GM21786 (cell line): Measurements from ENCODE around the gene HSP90AA1.
"Not testable (repeated sequence)": the region's sequence is repeated elsewhere in the genome, so short reads cannot be mapped to it uniquely, and the experiment has no call there.

Source experiments
- ATAC-seq: cut with Tn5 transposase; IDR thresholded peaks from one replicate; pipeline ENCODE4 v1.9.1; 2021; ENCODE audit not compliant: unreplicated experiment

The HSP90AA1 gene

GRCh38 chr14:102086972-102087761 lies at the start of gene HSP90AA1:
TSS of gene HSP90AA1 (minus strand) at chr14:102087044. CDS start at chr14:102086378, 666 bp downstream.
- peak; percentile 65 for ATAC-seq

- not testable (repeated sequence) for ATAC-seq
These were observed 48.6 kb upstream of the HSP90AA1 start for GRCh38 chr14:102135456-102135855.

DNA sequence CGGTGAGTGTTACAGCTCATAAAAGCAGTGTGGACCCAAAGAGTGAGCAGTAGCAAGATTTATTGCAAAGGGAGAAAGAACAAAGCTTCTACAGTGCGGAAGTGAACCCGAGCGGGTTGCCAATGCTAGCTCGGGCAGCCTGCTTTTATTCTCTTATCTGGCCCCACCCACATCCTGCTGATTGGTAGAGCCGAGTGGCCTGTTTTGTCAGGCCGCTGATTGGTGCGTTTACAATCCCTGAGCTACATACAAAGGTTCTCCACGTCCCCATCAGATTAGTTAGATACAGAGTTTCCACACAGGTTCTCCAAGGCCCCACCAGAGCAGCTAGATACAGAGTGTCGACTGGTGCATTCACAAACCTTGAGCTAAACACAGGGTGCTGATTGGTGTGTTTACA lies 47.9 kb upstream of the HSP90AA1 start:
- ATAC-seq, result not testable (repeated sequence)

GRCh38 chr14:102134021-102134420 lies 47.2 kb upstream of the HSP90AA1 start:
- ATAC-seq, result not testable (repeated sequence)

GRCh38 chr14:102131741-102132140 lies 44.9 kb upstream of the HSP90AA1 start:
- ATAC-seq, result no peak

GRCh38 chr14:102126807-102127455 lies 40.1 kb upstream of the HSP90AA1 start:
- ATAC-seq, result no peak

DNA sequence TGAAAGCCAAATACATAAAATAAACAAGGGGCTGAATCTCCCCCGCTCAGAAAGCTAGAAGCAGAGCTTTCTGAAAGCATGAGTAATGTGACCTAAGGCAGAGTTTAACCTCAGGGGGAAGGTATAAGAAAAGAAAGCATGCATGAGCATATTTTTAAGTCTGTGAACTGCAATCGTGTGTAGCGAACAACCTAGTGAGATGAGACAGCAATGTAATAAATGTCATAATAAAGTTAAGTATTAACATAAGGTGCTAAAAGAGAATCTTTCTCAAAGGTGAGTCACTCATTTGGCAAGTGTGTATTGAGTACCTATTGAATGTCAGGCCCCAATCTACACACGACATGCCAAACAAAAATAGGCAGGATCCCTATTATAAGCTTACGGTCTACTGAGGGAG lies 38.7 kb upstream of the HSP90AA1 start:
- ATAC-seq, result no peak

DNA sequence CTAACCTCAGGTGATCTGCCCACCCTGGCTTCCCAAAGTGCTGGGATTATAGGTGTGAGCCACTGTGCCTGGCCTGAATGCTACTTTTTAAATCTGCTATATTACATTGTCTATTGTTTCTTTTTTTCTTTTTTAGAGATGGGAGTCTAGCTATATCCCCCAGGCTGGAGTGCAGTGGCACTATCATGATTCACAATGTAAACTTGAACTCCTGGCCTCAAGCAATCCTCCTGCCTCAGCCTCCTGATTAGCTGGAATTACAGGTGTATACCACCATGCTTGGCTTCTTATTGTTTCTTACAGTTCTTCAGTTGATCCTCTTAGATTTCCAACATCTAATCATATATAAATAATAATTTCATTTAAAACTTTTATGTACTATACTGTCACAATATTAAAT lies 37.6 kb upstream of the HSP90AA1 start:
- ATAC-seq, result no peak

- no peak for ATAC-seq
These were observed 34.7 kb upstream of the HSP90AA1 start for GRCh38 chr14:102121567-102121966.

- no peak for ATAC-seq
These were observed 34.0 kb upstream of the HSP90AA1 start for GRCh38 chr14:102120888-102121287.

DNA sequence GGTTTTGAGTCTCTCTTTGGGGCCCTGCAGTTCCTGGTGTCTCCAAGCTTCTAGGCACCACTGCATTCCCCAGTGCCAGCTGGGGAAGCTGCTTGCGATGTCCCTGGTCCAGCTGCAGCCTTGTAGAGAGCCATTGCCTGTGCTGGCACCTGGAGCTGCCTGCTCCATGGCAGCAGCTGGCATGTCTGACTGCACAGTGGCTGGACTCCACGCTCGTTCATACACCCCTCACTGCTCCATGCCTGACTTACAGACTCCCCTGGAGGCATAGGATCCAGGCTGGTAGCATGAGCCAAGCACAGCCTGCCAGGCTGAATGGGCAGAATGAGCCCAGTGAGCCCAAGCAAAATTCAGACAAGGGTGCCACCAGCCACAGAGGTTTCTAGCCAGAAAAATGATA lies 31.0 kb upstream of the HSP90AA1 start:
- ATAC-seq, result no peak

- no peak for ATAC-seq
These were observed 29.7 kb upstream of the HSP90AA1 start for GRCh38 chr14:102116361-102117180.

DNA sequence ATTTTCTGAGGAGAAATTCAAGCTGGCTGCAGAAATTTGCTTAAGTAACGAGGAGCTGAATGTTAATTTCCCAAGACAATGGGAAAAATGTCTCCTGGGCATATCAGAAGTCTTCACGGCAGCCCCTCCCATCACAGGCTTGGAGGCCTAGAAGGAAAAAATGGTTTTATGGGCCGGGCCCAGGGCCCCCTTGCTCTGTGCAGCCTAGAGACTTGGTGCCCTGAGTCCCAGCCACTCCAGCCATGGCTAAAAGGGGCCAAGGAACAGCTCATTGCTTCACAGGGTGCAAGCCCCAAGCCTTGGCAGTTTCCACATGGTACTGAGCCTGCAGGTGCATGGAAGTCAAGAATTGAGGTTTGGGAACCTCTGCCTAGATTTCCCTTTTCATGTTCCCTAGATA lies 24.3 kb upstream of the HSP90AA1 start:
- no peak for ATAC-seq

DNA sequence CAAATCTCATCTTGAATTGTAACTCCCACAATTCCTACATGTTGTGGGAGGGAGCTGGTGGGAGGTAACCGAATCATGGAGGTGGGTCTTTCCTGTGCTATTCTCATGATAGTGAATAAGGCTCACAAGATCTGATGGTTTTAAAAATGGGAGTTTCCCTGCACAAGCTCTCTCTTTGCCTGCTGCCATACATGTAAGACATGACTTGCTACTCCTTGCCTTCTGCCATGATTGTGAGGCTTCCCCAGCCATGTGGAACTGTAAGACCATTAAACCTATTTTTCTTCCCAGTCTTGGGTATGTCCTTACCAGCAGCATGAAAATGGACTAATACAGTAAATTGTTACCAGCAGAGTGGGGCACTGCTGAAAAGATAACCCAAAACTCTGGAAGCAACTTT lies 22.5 kb upstream of the HSP90AA1 start:
- not testable (repeated sequence) for ATAC-seq

GRCh38 chr14:102105369-102105768 lies 18.5 kb upstream of the HSP90AA1 start:
- ATAC-seq, result no peak

GRCh38 chr14:102103062-102103695 lies 16.3 kb upstream of the HSP90AA1 start:
- ATAC-seq, result peak; percentile 56

DNA sequence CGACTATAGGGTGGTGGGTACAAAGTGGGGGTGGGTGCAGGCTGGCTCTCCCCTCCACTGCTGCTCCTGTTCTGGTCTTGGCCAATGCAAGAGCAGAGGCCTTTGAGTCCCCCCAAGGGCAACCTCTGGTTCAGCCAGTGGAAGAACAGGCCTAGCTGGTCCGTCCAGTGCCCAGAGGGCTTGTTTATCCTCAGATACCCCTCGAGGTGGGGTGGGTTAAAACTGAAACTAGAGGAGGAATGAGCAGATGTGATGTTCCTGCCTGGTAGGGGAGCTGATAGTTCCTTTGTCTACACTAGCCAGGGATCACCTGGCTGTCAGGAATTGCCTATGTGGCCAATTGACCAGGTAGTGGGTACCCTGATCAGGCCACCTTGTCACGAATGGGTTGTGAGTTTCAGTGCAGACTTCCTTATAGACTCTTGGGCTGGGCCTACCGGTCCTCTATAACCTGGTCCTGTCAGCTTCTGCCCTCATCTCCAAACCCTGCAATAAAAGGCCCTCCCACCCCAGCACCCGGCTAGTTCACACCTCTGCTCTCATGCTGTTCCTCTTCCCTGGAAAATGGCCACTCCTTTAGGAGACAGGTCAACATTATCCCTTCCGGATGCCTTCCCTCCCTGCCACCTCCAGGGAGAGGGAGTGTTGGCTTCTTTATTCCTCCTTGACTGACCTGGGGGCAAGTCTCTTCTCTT lies 10.7 kb upstream of the HSP90AA1 start:
- no peak for ATAC-seq

- ATAC-seq, result no peak
These were observed 9.8 kb upstream of the HSP90AA1 start for GRCh38 chr14:102096569-102097188.

- ATAC-seq, result no peak
These were observed 9.2 kb upstream of the HSP90AA1 start for GRCh38 chr14:102095871-102096568.
